ENCODE results near the gene NIN.

DNA sequence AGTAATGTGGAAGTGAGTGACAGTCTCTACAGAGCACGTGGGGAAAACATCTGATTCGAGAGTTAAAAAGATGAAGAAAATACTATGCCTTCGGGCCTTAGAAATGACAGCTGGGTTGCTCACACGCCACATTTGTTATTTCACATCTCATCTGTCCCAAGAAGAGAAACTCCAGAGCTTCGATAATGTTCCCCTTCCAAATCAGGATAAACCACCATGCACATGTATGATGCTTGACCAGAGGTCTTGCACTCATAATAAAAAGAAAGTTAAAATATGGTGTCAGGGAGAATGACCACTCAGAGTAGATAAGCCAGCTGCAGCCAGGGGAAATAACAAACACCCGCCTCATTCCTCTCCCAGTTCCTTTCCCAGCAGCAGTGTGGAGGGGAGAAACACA, 34.6 kb downstream of the NIN start:
- no peak for TF ChIP-seq CTCF (conservative IDR thresholded peaks at IDR 0.05; ENCODE audit: low read depth, low read length)
- TF ChIP-seq MAFK (IDR thresholded peaks at IDR 0.05; ENCODE audit: low read depth, low read length) = no peak
- TF ChIP-seq, protein P1, sequence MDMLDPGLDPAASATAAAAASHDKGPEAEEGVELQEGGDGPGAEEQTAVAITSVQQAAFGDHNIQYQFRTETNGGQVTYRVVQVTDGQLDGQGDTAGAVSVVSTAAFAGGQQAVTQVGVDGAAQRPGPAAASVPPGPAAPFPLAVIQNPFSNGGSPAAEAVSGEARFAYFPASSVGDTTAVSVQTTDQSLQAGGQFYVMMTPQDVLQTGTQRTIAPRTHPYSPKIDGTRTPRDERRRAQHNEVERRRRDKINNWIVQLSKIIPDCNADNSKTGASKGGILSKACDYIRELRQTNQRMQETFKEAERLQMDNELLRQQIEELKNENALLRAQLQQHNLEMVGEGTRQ (IDR thresholded peaks at IDR 0.05; ENCODE audit: low read depth, low read length) = no peak
- no peak for TF ChIP-seq SMC3 (IDR thresholded peaks at IDR 0.05; ENCODE audit: low read depth, low read length)
- no peak for TF ChIP-seq POLR2A (IDR thresholded peaks at IDR 0.05; ENCODE audit: low read depth, low read length)
- TF ChIP-seq NFE2L2 (IDR thresholded peaks at IDR 0.05; ENCODE audit: low read depth, low read length) = no peak
